ENCODE results near the gene NFS1. TPM values are rescaled to one million over a fixed set of nuclear protein-coding genes. Genes with fewer than 3 reads are reported as not detected.

Gene NFS1
- total and polyA plus RNA-seq, 4 donors = 30.1 to 55.2 (median 46.1) TPM

DNA sequence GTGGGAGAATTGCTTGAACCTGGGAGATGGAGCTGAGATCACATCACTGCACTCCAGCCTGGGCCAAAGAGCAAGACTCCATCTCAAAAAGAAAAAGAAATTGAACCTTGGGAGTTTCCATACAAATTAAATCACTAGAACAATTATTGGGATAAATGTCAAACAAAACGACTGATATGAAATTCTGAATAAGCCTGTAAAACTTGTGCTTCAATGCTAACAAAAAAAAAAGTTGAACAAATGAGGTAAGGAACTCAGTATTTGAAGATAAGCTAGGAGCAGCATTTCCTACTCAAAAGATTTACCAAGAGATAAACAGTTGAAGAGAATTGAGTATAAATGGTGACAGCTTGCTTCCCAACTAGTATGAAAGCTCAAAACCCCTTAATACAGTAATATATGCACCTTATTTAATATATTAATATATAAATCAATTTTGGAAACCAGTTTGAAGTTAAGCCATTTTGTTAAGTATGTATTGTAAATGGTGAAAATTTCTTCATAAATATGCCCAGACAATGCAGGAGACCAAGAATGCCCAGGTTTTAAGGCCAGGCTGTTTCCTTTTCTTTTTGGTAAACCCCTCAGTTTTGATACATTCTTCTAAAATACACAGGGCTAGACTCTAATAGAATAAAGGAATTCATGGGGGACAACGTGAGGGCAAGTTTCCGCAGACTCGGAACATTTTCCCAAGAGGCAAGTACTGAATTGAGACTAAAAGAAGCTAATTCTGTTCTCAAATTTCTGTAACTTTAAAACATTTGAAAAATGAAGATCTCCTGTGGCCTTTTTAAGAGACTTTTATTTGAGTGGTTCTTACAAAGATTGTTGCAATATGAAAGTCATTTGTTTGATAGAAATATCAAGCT, 3.9 kb upstream of the NFS1 start:
- Histone ChIP-seq H3K9ac (ENCODE audit: low read depth in 1 of 2, low read length in 2 of 2) (no peak overlapping the region), H3K4me1 (ENCODE audit: control insufficient read depth in 4 of 4, insufficient read depth in 4 of 4, low read length in 3 of 4) (peaks cover 0 to 25% (median 15%) of the 10 kb centered on the region in 4 donors)
- no peak for TF ChIP-seq HNF4G (IDR thresholded peaks at IDR 0.05)
- no peak for TF ChIP-seq FOXA1 (IDR thresholded peaks at IDR 0.05)
- TF ChIP-seq, protein P1, sequence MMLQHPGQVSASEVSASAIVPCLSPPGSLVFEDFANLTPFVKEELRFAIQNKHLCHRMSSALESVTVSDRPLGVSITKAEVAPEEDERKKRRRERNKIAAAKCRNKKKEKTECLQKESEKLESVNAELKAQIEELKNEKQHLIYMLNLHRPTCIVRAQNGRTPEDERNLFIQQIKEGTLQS (IDR thresholded peaks at IDR 0.05) = no peak
- no peak for TF ChIP-seq NR2F2 (IDR thresholded peaks at IDR 0.05)
- no peak for TF ChIP-seq EGR1 (IDR thresholded peaks at IDR 0.05; ENCODE audit: low read depth in 2 of 2)
- TF ChIP-seq TAF1 (conservative IDR thresholded peaks at IDR 0.05) = no peak
- no peak for TF ChIP-seq RXRA (IDR thresholded peaks at IDR 0.05)
- TF ChIP-seq HNF4A (conservative IDR thresholded peaks at IDR 0.05) = no peak
- no peak for TF ChIP-seq GABPA (IDR thresholded peaks at IDR 0.05 in 1 of 2, conservative IDR thresholded peaks at IDR 0.05 in 1 of 2)
- TF ChIP-seq RAD21 (IDR thresholded peaks at IDR 0.05) = no peak
- TF ChIP-seq, protein P2, sequence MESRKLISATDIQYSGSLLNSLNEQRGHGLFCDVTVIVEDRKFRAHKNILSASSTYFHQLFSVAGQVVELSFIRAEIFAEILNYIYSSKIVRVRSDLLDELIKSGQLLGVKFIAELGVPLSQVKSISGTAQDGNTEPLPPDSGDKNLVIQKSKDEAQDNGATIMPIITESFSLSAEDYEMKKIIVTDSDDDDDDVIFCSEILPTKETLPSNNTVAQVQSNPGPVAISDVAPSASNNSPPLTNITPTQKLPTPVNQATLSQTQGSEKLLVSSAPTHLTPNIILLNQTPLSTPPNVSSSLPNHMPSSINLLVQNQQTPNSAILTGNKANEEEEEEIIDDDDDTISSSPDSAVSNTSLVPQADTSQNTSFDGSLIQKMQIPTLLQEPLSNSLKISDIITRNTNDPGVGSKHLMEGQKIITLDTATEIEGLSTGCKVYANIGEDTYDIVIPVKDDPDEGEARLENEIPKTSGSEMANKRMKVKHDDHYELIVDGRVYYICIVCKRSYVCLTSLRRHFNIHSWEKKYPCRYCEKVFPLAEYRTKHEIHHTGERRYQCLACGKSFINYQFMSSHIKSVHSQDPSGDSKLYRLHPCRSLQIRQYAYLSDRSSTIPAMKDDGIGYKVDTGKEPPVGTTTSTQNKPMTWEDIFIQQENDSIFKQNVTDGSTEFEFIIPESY (IDR thresholded peaks at IDR 0.05) = no peak
- TF ChIP-seq YY1 (IDR thresholded peaks at IDR 0.05) = no peak
- TF ChIP-seq, protein P3, sequence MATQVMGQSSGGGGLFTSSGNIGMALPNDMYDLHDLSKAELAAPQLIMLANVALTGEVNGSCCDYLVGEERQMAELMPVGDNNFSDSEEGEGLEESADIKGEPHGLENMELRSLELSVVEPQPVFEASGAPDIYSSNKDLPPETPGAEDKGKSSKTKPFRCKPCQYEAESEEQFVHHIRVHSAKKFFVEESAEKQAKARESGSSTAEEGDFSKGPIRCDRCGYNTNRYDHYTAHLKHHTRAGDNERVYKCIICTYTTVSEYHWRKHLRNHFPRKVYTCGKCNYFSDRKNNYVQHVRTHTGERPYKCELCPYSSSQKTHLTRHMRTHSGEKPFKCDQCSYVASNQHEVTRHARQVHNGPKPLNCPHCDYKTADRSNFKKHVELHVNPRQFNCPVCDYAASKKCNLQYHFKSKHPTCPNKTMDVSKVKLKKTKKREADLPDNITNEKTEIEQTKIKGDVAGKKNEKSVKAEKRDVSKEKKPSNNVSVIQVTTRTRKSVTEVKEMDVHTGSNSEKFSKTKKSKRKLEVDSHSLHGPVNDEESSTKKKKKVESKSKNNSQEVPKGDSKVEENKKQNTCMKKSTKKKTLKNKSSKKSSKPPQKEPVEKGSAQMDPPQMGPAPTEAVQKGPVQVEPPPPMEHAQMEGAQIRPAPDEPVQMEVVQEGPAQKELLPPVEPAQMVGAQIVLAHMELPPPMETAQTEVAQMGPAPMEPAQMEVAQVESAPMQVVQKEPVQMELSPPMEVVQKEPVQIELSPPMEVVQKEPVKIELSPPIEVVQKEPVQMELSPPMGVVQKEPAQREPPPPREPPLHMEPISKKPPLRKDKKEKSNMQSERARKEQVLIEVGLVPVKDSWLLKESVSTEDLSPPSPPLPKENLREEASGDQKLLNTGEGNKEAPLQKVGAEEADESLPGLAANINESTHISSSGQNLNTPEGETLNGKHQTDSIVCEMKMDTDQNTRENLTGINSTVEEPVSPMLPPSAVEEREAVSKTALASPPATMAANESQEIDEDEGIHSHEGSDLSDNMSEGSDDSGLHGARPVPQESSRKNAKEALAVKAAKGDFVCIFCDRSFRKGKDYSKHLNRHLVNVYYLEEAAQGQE (IDR thresholded peaks at IDR 0.05) = no peak
- TF ChIP-seq, protein P4, sequence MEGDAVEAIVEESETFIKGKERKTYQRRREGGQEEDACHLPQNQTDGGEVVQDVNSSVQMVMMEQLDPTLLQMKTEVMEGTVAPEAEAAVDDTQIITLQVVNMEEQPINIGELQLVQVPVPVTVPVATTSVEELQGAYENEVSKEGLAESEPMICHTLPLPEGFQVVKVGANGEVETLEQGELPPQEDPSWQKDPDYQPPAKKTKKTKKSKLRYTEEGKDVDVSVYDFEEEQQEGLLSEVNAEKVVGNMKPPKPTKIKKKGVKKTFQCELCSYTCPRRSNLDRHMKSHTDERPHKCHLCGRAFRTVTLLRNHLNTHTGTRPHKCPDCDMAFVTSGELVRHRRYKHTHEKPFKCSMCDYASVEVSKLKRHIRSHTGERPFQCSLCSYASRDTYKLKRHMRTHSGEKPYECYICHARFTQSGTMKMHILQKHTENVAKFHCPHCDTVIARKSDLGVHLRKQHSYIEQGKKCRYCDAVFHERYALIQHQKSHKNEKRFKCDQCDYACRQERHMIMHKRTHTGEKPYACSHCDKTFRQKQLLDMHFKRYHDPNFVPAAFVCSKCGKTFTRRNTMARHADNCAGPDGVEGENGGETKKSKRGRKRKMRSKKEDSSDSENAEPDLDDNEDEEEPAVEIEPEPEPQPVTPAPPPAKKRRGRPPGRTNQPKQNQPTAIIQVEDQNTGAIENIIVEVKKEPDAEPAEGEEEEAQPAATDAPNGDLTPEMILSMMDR (IDR thresholded peaks at IDR 0.05; ENCODE audit: low read depth, low read length, missing input control) = no peak
- TF ChIP-seq FOXA2 (IDR thresholded peaks at IDR 0.05) = no peak
- TF ChIP-seq, protein P5, sequence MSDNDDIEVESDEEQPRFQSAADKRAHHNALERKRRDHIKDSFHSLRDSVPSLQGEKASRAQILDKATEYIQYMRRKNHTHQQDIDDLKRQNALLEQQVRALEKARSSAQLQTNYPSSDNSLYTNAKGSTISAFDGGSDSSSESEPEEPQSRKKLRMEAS (IDR thresholded peaks at IDR 0.05) = no peak
- no peak for TF ChIP-seq SP1 (IDR thresholded peaks at IDR 0.05)
- TF ChIP-seq JUND (IDR thresholded peaks at IDR 0.05) = no peak

More for the DNA sequence above, 3.9 kb upstream of the NFS1 start:
- H3K36me3 ChIP-seq (ENCODE audit: control insufficient read depth in 4 of 4, insufficient read depth in 3 of 4, low read depth in 1 of 4, low read length in 3 of 4) = peaks cover 17 to 52% (median 46%) of the 10 kb centered on the region in 4 donors
- H3K4me3 ChIP-seq (ENCODE audit: low read depth in 1 of 3, low read length in 3 of 3) = no peak overlapping the region
- no peak for DNase-seq (ENCODE audit: low spot score)
- no peaks in the 10 kb centered on the region for H3K27me3 ChIP-seq (ENCODE audit: control insufficient read depth in 4 of 4, insufficient read depth in 4 of 4, low read length in 3 of 4)
- H3K9me3 ChIP-seq (ENCODE audit: control insufficient read depth in 4 of 4, low read length in 3 of 4) = no peaks in the 10 kb centered on the region
- WGBS = 82% methylated on average over 4 of the region's 4 CpGs
- H3K27ac ChIP-seq (ENCODE audit: low read depth in 1 of 2, low read length in 2 of 2) = no peak overlapping the region

Measured in liver (tissue), 9 donors.